Hepatocyte (in vitro differentiated cells): ENCODE data around the gene BUB1B. TPM values are rescaled to one million over a fixed set of nuclear protein-coding genes. Genes with fewer than 3 reads are reported as not detected.

Source experiments
- DNase-seq: peaks from one replicate; pipeline ENCODE4 v3.0.0-alpha.2; 2016; ENCODE audit warnings: low spot score
- H2AFZ ChIP-seq: fragments of 200-600 bp; sonication (generic); 2 replicates; pipeline ENCODE4 v1.6.0; 2016; ENCODE audit warnings: antibody characterized with exemption, mild to moderate bottlenecking
- H3K27ac ChIP-seq: fragments of 200-600 bp; sonication (generic); 2 replicates; pipeline ENCODE4 v1.5.1; 2016; ENCODE audit warnings: mild to moderate bottlenecking
- H3K27me3 ChIP-seq: fragments of 200-600 bp; sonication (generic); 2 replicates; pipeline ENCODE4 v1.6.1; 2016
- H3K36me3 ChIP-seq: fragments of 200-600 bp; sonication (generic); replicated peaks from 2 replicates; pipeline ENCODE4 v1.5.1; 2016; ENCODE audit warnings: low read depth; ENCODE audit not compliant: insufficient read depth
- H3K4me1 ChIP-seq: fragments of 200-600 bp; sonication (generic); 2 replicates; pipeline ENCODE4 v1.5.1; 2016; ENCODE audit warnings: mild to moderate bottlenecking, moderate library complexity; ENCODE audit not compliant: insufficient read depth
- H3K4me2 ChIP-seq: fragments of 200-600 bp; sonication (generic); 2 replicates; pipeline ENCODE4 v1.6.0; 2016
- H3K4me3 ChIP-seq: fragments of 200-600 bp; sonication (generic); 2 replicates; pipeline ENCODE4 v1.5.1; 2016; ENCODE audit warnings: mild to moderate bottlenecking
- H3K79me2 ChIP-seq: fragments of 200-600 bp; sonication (generic); 2 replicates; pipeline ENCODE4 v1.6.0; 2017; ENCODE audit warnings: mild to moderate bottlenecking
- H3K9me2 ChIP-seq: fragments of 200-600 bp; sonication (generic); replicated peaks from 2 replicates; pipeline ENCODE4 v1.6.0; 2017; ENCODE audit warnings: mild to moderate bottlenecking; ENCODE audit not compliant: insufficient read depth
- H3K9me3 ChIP-seq: fragments of 200-600 bp; sonication (generic); 2 replicates; pipeline ENCODE4 v1.5.1; 2016; ENCODE audit warnings: low read depth, mild to moderate bottlenecking
- H4K20me1 ChIP-seq: fragments of 200-600 bp; sonication (generic); 2 replicates; pipeline ENCODE4 v1.6.0; 2016; ENCODE audit warnings: mild to moderate bottlenecking; ENCODE audit not compliant: insufficient read depth, poor library complexity, severe bottlenecking
- EZH2 ChIP-seq: fragments of 200-600 bp; sonication (generic); IDR thresholded peaks from 2 replicates; pipeline ENCODE4 v1.6.1; 2016; ENCODE audit warnings: antibody characterized with exemption, mild to moderate bottlenecking, borderline replicate concordance
- EZH2phosphoT487 ChIP-seq: fragments of 200-600 bp; sonication (generic); IDR thresholded peaks from one replicate; pipeline ENCODE4 v1.6.1; 2018; ENCODE audit warnings: antibody characterized with exemption, mild to moderate bottlenecking, low read depth, moderate library complexity; ENCODE audit not compliant: unreplicated experiment, severe bottlenecking
- WGBS: methylation state at CpG from one replicate; pipeline ENCODE4 v1.1.6; 2016; ENCODE audit warnings: low lambda C conversion rate; ENCODE audit errors: missing lambda C conversion rate; 5-methylcytosine and 5-hydroxymethylcytosine counted together
- polyA plus RNA-seq: library from polyadenylated mRNA; unstranded; fragments of >200 nt; fragmentation: Nextera tagmentation; extraction: Ambion mirVana; gene quantifications from 2 replicates; pipeline ENCODE4 v1.2.1, GENCODE V29; 2016
- total RNA-seq: library from RNA; depleted of rRNA; stranded (reverse); fragments of >200 nt; gene quantifications from 2 replicates; pipeline ENCODE4 v1.2.3, GENCODE V29; 2014
- TF ChIP-seq, protein P1 (sequence below): fragments of 200-600 bp; sonication (generic); IDR thresholded peaks from 2 replicates; pipeline ENCODE4 v1.5.1; 2016; ENCODE audit warnings: antibody characterized with exemption, mild to moderate bottlenecking; ENCODE audit not compliant: poor library complexity

The BUB1B gene
- total and polyA plus RNA-seq, 2 experiments from 2014 or later, result 5.3 to 11.9 TPM

DNA sequence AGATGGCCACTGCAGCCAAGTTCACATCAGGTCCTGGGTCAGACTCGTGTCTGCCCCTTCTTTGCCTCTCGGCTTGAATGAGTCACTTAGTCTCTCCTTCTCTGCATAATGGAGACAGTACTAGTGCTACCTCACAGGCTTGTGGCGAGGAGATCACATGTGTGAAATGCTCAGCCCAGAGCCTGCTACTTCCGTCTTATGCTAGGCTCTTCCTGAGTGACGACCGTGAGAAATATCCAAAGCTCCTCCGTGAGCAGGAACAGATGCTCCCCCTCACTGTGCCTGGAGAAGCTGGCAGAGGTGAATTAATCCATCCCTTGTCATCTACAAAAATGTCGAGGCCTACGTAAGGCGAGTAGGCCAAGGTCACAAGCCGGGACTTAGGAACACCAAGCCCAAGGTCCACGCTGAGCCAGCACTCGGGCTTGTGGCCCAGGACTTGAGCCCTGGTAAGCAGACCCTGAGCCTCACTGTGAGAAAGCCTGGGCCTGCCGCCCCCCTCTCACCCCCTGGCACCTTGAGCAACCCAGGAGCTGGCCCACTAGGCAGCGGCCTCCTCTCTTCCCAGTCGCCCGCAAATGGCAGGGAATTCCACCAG, 95.9 kb downstream of the BUB1B start:
- no peak overlapping the region for H3K4me2 ChIP-seq
- H3K36me3 ChIP-seq, result no peaks in the 10 kb centered on the region
- no peak overlapping the region for H3K4me3 ChIP-seq
- no peaks in the 10 kb centered on the region for H3K9me3 ChIP-seq
- 82% methylated on average over 17 of the region's 17 CpGs for WGBS
- TF ChIP-seq, protein P1, sequence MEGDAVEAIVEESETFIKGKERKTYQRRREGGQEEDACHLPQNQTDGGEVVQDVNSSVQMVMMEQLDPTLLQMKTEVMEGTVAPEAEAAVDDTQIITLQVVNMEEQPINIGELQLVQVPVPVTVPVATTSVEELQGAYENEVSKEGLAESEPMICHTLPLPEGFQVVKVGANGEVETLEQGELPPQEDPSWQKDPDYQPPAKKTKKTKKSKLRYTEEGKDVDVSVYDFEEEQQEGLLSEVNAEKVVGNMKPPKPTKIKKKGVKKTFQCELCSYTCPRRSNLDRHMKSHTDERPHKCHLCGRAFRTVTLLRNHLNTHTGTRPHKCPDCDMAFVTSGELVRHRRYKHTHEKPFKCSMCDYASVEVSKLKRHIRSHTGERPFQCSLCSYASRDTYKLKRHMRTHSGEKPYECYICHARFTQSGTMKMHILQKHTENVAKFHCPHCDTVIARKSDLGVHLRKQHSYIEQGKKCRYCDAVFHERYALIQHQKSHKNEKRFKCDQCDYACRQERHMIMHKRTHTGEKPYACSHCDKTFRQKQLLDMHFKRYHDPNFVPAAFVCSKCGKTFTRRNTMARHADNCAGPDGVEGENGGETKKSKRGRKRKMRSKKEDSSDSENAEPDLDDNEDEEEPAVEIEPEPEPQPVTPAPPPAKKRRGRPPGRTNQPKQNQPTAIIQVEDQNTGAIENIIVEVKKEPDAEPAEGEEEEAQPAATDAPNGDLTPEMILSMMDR, result no peak
- no peaks in the 10 kb centered on the region for H3K9me2 ChIP-seq
- no peaks in the 10 kb centered on the region for H3K79me2 ChIP-seq
- no peaks in the 10 kb centered on the region for H4K20me1 ChIP-seq
- H3K27ac ChIP-seq, result no peak overlapping the region
- H3K27me3 ChIP-seq, result peaks cover 14% of the 10 kb centered on the region
- no peak overlapping the region for H2AFZ ChIP-seq
- DNase-seq, result no peak
- peaks cover 4% of the 10 kb centered on the region for H3K4me1 ChIP-seq

DNA sequence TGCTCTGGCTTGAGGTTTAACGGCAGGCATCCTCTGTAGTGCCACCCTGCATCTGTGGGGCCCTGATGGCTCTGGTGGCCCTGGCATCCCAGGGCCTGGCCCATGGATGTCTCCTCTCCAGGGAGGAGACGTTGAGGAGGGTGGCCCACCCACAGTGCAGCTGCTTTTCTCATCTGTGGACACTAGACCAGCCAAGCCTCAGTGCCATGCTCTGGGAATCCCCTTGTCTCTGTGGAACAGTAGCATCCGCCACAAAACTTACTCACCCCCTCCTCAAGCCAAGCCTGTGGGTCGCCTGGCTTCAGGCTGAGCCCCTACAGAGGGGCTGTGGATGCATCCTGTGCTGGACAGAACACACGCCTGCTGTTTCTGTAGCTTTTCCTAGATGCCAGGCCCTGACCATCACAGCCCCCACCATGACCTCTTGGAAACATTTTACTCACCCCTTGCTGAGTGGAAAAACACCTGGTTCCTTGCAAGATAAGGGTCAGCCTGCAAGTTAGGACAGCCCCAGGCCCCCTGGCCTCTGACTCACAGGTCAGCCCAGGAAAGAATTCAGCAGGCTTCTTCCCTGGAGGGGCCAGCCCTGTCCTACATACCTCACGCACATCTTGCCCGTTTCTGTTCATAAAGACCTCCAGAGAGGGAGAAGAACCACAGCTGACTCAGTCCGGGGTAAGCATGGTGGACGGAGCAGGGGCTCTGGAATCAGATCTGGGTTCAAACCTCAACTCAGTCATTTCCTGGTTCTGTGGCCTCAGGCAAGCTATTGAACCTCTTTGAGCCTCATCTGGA, 97.0 kb downstream of the BUB1B start:
- no peaks in the 10 kb centered on the region for H3K79me2 ChIP-seq

DNA sequence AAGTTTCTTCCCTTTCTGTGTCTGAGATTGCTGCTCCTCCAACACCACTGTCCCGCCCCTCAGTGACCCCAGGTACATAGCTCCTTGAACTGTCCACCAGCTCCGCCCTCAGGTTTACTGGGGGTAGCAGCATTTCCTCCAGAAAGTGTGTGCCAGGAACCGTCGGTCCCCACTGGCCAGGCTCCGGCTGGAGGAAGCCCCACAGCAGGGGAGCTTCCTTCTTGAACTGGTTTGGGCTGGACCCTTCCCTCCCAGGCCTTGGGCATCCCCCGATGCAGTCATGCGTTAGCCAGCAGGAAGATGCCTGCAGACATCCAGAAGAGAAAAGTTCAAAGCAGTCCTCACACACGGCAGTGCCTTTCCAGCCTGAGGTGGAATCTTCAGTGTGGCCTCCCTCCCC, 97.7 kb downstream of the BUB1B start:
- no peak overlapping the region for H2AFZ ChIP-seq
- no peaks in the 10 kb centered on the region for H3K79me2 ChIP-seq
- H3K9me2 ChIP-seq, result no peaks in the 10 kb centered on the region
- TF ChIP-seq EZH2phosphoT487, result no peak
- TF ChIP-seq EZH2, result no peak
- TF ChIP-seq, protein P1, result no peak
- H3K4me3 ChIP-seq, result no peak overlapping the region
- H3K4me2 ChIP-seq, result no peak overlapping the region
- DNase-seq, result no peak
- H3K36me3 ChIP-seq, result no peaks in the 10 kb centered on the region
- peaks cover 8% of the 10 kb centered on the region for H3K27me3 ChIP-seq
- 65% methylated on average over 8 of the region's 8 CpGs for WGBS
- peaks cover 8% of the 10 kb centered on the region for H3K4me1 ChIP-seq
- no peaks in the 10 kb centered on the region for H4K20me1 ChIP-seq
- H3K27ac ChIP-seq, result no peak overlapping the region
- no peaks in the 10 kb centered on the region for H3K9me3 ChIP-seq

More for the DNA sequence above, 97.0 kb downstream of the BUB1B start:
- Histone ChIP-seq H2AFZ (no peak overlapping the region), H3K9me3 (no peaks in the 10 kb centered on the region), H3K4me3 (no peak overlapping the region), H3K36me3 (no peaks in the 10 kb centered on the region), H3K4me2 (no peak overlapping the region), H3K27me3 (peaks cover 11% of the 10 kb centered on the region), H4K20me1 (no peaks in the 10 kb centered on the region), H3K27ac (no peak overlapping the region), H3K4me1 (peaks cover 5% of the 10 kb centered on the region), H3K9me2 (no peaks in the 10 kb centered on the region)
- TF ChIP-seq, protein P1, result no peak
- TF ChIP-seq EZH2phosphoT487 (no peak), EZH2 (no peak)
- DNase-seq, result no peak
- 79% methylated on average over 9 of the region's 9 CpGs for WGBS
